Measurements from ENCODE around the gene TSPAN4. TPM values are rescaled to one million over a fixed set of nuclear protein-coding genes. Genes with fewer than 3 reads are reported as not detected.

The TSPAN4 gene
- total and polyA plus RNA-seq, 2 of the 13 experiments (the other 11 are each of a cell fraction or from before 2014, with no cell fraction given), result 31.7 to 68.3 TPM

DNA sequence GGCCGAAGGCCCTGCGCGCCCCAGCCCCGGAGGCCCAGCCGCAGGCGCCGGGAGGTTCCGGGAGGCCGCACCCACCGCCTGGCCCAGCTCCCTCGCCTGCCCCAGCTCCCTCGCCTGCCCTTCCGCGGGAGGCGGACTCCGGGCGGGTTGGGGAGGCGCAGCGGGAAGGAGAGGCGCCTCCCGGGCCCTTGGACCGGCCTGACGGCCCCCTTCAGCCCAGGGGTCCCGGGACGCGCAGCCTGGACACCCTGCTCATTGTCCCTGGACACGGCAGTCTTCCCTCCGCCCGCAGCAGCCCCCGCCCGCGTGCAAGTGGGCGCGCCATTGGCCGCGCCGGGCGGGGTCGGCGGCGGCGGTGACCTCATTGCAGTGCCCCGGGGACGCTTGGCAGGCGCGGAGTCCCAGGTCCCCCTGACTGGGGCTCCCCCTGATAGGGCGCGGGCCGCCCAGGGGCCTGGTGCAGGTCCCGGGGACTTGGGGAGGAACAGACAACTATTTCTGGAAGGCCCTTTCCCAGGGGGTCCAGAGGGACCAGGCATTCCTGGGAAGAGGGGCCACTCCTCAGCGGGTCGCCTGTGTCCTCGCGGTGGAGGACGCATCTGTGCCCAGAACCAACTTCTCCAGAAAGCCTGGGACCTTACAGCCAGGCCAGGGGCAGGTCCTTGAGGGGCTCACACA lies 9.4 kb upstream of the TSPAN4 start (continued):
- TF ChIP-seq, protein P1, sequence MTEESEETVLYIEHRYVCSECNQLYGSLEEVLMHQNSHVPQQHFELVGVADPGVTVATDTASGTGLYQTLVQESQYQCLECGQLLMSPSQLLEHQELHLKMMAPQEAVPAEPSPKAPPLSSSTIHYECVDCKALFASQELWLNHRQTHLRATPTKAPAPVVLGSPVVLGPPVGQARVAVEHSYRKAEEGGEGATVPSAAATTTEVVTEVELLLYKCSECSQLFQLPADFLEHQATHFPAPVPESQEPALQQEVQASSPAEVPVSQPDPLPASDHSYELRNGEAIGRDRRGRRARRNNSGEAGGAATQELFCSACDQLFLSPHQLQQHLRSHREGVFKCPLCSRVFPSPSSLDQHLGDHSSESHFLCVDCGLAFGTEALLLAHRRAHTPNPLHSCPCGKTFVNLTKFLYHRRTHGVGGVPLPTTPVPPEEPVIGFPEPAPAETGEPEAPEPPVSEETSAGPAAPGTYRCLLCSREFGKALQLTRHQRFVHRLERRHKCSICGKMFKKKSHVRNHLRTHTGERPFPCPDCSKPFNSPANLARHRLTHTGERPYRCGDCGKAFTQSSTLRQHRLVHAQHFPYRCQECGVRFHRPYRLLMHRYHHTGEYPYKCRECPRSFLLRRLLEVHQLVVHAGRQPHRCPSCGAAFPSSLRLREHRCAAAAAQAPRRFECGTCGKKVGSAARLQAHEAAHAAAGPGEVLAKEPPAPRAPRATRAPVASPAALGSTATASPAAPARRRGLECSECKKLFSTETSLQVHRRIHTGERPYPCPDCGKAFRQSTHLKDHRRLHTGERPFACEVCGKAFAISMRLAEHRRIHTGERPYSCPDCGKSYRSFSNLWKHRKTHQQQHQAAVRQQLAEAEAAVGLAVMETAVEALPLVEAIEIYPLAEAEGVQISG (CRISPR knock-in tag; IDR thresholded peaks at IDR 0.05), result 0 out of 2 replicates have a peak, but pooled peaks have one; percentile 17
- TF ChIP-seq ZNF660 (CRISPR knock-in tag; IDR thresholded peaks at IDR 0.05; ENCODE audit: borderline replicate concordance, low read depth), result no peak
- no peak for TF ChIP-seq MEF2D (CRISPR knock-in tag; IDR thresholded peaks at IDR 0.05)
- TF ChIP-seq, protein P2, sequence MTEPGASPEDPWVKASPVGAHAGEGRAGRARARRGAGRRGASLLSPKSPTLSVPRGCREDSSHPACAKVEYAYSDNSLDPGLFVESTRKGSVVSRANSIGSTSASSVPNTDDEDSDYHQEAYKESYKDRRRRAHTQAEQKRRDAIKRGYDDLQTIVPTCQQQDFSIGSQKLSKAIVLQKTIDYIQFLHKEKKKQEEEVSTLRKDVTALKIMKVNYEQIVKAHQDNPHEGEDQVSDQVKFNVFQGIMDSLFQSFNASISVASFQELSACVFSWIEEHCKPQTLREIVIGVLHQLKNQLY (CRISPR knock-in tag; IDR thresholded peaks at IDR 0.05), result no peak
- TF ChIP-seq, protein P3, sequence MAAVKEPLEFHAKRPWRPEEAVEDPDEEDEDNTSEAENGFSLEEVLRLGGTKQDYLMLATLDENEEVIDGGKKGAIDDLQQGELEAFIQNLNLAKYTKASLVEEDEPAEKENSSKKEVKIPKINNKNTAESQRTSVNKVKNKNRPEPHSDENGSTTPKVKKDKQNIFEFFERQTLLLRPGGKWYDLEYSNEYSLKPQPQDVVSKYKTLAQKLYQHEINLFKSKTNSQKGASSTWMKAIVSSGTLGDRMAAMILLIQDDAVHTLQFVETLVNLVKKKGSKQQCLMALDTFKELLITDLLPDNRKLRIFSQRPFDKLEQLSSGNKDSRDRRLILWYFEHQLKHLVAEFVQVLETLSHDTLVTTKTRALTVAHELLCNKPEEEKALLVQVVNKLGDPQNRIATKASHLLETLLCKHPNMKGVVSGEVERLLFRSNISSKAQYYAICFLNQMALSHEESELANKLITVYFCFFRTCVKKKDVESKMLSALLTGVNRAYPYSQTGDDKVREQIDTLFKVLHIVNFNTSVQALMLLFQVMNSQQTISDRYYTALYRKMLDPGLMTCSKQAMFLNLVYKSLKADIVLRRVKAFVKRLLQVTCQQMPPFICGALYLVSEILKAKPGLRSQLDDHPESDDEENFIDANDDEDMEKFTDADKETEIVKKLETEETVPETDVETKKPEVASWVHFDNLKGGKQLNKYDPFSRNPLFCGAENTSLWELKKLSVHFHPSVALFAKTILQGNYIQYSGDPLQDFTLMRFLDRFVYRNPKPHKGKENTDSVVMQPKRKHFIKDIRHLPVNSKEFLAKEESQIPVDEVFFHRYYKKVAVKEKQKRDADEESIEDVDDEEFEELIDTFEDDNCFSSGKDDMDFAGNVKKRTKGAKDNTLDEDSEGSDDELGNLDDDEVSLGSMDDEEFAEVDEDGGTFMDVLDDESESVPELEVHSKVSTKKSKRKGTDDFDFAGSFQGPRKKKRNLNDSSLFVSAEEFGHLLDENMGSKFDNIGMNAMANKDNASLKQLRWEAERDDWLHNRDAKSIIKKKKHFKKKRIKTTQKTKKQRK (IDR thresholded peaks at IDR 0.05; ENCODE audit: low read length), result no peak
- TF ChIP-seq NR2F2 (IDR thresholded peaks at IDR 0.05; ENCODE audit: borderline replicate concordance, low read depth), result no peak
- TF ChIP-seq RNF2 (conservative IDR thresholded peaks at IDR 0.05; ENCODE audit: low read depth), result no peak
- peak; percentile 2; the same call in 1 of the 2 replicates for TF ChIP-seq ZFX (CRISPR knock-in tag; IDR thresholded peaks at IDR 0.05; ENCODE audit: low read depth)
- TF ChIP-seq, protein P4, sequence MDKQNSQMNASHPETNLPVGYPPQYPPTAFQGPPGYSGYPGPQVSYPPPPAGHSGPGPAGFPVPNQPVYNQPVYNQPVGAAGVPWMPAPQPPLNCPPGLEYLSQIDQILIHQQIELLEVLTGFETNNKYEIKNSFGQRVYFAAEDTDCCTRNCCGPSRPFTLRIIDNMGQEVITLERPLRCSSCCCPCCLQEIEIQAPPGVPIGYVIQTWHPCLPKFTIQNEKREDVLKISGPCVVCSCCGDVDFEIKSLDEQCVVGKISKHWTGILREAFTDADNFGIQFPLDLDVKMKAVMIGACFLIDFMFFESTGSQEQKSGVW (CRISPR knock-in tag; IDR thresholded peaks at IDR 0.05; ENCODE audit: borderline replicate concordance), result no peak
- no peak for TF ChIP-seq ZNF598 (CRISPR knock-in tag; IDR thresholded peaks at IDR 0.05; ENCODE audit: borderline replicate concordance)
- no peak for TF ChIP-seq MZF1 (CRISPR knock-in tag; IDR thresholded peaks at IDR 0.05; ENCODE audit: borderline replicate concordance)
- no peak for TF ChIP-seq GTF3A (CRISPR knock-in tag; conservative IDR thresholded peaks at IDR 0.05)
- no peak for TF ChIP-seq KDM5B (CRISPR knock-in tag; IDR thresholded peaks at IDR 0.05; ENCODE audit: borderline replicate concordance)
- TF ChIP-seq, protein P5, sequence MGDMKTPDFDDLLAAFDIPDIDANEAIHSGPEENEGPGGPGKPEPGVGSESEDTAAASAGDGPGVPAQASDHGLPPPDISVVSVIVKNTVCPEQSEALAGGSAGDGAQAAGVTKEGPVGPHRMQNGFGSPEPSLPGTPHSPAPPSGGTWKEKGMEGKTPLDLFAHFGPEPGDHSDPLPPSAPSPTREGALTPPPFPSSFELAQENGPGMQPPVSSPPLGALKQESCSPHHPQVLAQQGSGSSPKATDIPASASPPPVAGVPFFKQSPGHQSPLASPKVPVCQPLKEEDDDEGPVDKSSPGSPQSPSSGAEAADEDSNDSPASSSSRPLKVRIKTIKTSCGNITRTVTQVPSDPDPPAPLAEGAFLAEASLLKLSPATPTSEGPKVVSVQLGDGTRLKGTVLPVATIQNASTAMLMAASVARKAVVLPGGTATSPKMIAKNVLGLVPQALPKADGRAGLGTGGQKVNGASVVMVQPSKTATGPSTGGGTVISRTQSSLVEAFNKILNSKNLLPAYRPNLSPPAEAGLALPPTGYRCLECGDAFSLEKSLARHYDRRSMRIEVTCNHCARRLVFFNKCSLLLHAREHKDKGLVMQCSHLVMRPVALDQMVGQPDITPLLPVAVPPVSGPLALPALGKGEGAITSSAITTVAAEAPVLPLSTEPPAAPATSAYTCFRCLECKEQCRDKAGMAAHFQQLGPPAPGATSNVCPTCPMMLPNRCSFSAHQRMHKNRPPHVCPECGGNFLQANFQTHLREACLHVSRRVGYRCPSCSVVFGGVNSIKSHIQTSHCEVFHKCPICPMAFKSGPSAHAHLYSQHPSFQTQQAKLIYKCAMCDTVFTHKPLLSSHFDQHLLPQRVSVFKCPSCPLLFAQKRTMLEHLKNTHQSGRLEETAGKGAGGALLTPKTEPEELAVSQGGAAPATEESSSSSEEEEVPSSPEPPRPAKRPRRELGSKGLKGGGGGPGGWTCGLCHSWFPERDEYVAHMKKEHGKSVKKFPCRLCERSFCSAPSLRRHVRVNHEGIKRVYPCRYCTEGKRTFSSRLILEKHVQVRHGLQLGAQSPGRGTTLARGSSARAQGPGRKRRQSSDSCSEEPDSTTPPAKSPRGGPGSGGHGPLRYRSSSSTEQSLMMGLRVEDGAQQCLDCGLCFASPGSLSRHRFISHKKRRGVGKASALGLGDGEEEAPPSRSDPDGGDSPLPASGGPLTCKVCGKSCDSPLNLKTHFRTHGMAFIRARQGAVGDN (CRISPR knock-in tag; IDR thresholded peaks at IDR 0.05), result peak; percentile 60; the same call in 1 of the 2 replicates
- TF ChIP-seq, protein P6, sequence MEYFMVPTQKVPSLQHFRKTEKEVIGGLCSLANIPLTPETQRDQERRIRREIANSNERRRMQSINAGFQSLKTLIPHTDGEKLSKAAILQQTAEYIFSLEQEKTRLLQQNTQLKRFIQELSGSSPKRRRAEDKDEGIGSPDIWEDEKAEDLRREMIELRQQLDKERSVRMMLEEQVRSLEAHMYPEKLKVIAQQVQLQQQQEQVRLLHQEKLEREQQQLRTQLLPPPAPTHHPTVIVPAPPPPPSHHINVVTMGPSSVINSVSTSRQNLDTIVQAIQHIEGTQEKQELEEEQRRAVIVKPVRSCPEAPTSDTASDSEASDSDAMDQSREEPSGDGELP (IDR thresholded peaks at IDR 0.05; ENCODE audit: borderline replicate concordance, low read depth), result no peak
